GM15510 (cell line): ENCODE results near the gene FBXO15.

Source experiments
- POLR2A ChIP-seq: IDR thresholded peaks from 3 replicates; pipeline ENCODE4 v1.6.1; 2011; ENCODE audit warnings: borderline replicate concordance; ENCODE audit not compliant: insufficient read length; ENCODE audit errors: extremely low read depth

The FBXO15 gene

DNA sequence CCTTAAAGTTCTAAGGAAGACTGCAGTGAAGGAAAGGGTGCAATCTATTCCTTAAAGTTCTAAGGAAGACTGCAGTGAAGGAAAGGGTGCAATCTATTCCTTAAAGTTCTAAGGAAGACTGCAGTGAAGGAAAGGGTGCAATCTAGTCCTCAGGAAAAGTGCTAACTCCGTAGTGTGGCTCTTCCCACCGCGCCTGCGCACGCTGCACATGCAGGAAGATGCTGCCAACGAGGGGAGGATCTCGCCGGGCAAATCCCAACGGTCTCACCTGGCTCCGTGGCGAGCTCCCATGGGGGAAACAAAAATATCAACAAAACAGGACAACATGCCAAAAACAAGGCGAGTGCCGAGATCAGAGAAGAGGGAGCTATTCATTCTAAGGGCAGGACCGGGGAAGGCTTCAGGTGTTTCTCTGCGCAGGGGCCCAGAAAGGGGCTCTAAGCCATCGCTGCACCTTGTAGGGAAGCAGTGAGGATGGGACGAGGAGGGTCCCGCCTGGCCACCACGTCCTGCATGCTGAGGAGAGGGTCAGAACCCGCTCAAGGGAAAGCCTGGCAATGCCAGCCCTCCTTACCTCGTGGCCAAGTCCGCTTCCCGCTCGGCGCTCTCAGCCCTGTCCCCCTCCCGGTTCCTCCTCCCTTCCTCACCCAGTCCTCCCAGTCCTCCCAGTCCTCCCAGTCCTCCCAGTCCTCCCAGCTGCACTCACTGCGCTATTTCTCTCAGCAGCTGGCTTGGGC lies 25.2 kb upstream of the FBXO15 start:
- no peak for TF ChIP-seq POLR2A

DNA sequence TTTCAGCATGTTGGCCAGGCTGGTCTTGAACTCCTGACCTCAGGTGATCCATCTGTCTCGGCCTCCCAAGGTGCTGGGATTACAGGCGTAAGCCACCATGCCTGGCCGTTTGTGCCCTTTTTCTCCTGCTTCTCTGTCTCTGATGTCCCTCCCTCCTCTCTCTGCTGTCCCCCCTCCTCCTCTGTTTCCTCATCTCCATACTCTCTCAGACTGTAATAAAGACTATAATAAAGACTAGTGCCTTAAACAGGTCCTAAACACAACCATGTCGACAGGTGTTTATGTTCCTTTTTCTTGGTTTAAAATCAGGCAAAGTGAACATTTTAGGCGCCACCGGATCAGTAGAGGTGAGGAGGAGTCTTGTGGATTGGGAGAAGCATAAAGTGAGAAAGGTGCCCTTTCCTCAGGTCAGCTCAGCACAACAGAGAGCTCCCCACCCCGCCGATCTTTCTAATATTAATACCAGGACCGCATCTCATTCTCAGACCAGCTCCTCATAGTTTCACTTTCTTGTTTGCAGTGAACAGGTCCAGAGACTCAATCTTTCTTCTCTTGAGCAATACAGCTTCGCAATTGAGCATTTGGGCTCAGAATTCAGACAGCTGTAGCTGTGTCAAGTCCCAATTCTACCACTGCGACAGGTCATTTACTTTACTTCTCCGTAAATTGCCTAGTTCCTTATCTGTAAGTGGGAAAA lies 24.4 kb upstream of the FBXO15 start:
- TF ChIP-seq POLR2A = no peak

DNA sequence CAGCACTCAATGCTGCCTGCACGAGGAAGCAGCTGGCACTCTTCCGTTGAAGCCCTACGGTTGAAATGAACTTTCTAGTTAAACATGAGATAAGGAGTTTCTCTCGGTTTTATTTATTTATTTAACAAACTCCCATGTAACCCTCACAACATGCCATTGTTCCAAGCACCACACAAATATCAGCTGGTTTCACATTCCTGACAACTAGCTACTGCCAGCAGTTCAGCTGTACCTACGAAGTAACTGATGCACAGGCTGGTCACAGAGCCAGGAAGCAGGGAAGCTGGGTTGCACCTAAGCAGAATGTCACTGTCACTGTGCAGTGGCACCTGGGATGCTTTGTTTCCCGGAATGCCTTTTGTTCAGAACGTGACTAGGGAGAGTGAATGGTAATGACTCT lies 18.8 kb upstream of the FBXO15 start:
- TF ChIP-seq POLR2A = no peak

GRCh38 chr18:74163019-74163660 lies 15.5 kb upstream of the FBXO15 start:
- TF ChIP-seq POLR2A = no peak

GRCh38 chr18:74155276-74155675 lies 7.6 kb upstream of the FBXO15 start:
- no peak for TF ChIP-seq POLR2A

GRCh38 chr18:74154716-74155115 lies 7.1 kb upstream of the FBXO15 start:
- no peak for TF ChIP-seq POLR2A

- TF ChIP-seq POLR2A = no peak
These were observed 6.2 kb upstream of the FBXO15 start for GRCh38 chr18:74153793-74154192.

DNA sequence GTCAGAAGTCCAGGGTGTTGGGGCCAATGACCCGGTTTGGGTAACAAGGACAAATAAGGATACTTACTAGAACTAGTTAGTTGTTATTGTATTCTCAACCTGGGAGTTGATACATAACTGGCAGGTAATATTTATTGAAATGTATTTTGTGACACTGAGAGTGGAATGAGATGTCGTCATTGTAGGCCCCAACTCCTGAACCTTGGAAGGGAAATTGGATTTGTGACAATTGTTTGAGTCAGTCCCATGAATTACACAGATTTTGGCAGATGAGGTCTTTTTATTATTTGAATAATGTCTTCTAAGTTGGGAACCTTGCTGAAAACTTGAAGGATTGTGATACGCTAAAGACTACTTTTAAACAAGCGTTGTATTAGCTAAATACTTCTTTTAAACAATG lies 5.7 kb upstream of the FBXO15 start:
- no peak for TF ChIP-seq POLR2A

GRCh38 chr18:74152857-74153256 lies 5.2 kb upstream of the FBXO15 start:
- TF ChIP-seq POLR2A = no peak

- no peak for TF ChIP-seq POLR2A
These were observed 4.6 kb upstream of the FBXO15 start for GRCh38 chr18:74152270-74152669.

GRCh38 chr18:74149878-74150277 lies 2.2 kb upstream of the FBXO15 start:
- no peak for TF ChIP-seq POLR2A

- no peak for TF ChIP-seq POLR2A
These were observed 973 bp upstream of the FBXO15 start for GRCh38 chr18:74148543-74149070.

DNA sequence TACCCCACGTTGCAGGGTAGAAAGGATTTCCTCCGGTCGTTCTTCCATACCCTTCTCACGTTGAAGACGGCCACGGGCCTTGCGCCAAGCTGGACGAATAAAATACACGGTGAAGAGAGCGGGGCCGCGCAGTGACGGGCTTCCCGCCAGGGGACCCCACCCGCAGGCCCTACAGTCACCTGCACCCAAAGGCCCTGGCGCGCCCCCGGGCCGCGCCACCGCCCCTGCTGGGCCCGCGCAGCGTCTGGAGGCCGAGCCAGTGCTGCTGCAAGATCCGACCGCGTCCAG lies 199 bp downstream of the FBXO15 start:
- TF ChIP-seq POLR2A = no peak

DNA sequence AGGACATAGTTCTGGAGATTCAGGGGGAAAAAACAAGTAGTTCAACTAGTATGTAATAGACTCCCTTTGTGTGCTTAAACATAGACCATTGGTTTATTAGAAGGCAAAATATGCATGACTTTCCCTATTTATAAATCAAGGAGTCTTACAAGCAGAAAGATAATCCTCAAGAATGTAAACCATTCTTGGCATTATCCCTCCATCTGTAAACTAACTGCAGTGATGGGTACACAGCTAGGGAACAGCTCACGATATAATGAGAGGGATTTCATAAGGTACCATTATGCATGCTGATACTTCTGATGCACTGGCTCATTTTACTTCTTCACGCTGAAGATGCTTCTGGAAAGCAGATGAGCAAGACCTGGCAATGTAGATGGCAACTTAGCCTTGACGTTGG lies 878 bp downstream of the FBXO15 start:
- no peak for TF ChIP-seq POLR2A

DNA sequence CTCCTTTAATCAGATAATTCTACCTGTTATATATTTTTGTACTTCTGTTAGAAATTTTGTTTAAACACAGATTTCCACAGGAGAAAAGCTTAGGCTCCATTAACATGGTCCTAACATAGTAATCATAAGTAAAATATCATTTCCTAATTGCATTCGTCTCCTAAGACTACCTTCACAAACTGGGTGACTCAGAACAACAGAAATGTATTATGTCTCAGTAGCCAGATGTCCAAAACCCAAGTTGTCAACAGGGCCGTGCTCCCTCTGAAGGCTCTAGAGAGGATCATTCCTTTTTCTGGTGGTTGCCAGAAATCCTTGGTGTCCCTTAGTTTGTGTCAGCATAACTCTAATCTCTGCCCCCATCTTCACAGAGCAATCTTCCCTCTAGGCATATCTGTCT lies 5.4 kb downstream of the FBXO15 start:
- no peak for TF ChIP-seq POLR2A

DNA sequence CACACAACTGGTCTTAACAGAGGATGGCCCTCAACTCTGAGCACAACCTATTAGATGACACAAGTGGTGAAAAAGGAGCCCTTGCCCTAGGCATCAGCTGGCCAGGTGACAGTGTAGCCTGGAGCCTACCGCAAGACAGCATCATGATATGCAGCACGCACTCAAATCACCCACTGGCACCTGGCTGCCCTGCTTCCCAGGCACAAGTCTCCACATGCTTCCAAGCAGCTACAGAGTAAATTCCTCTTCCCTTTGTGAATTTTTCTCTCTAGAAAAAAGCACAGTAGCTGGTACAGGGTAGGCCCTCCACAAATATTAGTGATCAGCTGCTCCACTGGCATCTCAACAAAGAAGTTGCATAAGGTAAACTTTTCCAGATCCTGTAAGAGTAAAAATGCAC lies 6.0 kb downstream of the FBXO15 start:
- TF ChIP-seq POLR2A = no peak
